CD8-positive, alpha-beta memory T cell (primary cell): Measurements from ENCODE around the gene ETS2. TPM values are rescaled to one million over a fixed set of nuclear protein-coding genes. Genes with fewer than 3 reads are reported as not detected.
"Not testable (repeated sequence)": the region's sequence is repeated elsewhere in the genome, so short reads cannot be mapped to it uniquely, and the experiment has no call there.

Experiments
- CTCF ChIA-PET: fragments of 350-600 bp; sonication (Branson Sonifier 250); formaldehyde crosslinking; loops from one replicate; lab custom pipeline; 2021; ENCODE audit warnings: antibody characterized with exemption; lab: Charles Lee
- POLR2A ChIA-PET: fragments of 350-600 bp; sonication (Branson Sonifier 250); formaldehyde crosslinking; loops from one replicate; lab custom pipeline; 2021; ENCODE audit warnings: antibody characterized with exemption; lab: Charles Lee
- DNase-seq, 5 donors: peaks; one replicate each; pipeline versions ENCODE4 v3.0.0 to v3.0.0-alpha.2; 2020 to 2022; ENCODE audit warnings: mixed read lengths in 1 of 5
- H3K27ac ChIP-seq: one replicate; pipeline ENCODE4 v1.7.0; 2013; ENCODE audit warnings: low read depth, mild to moderate bottlenecking, low read length, moderate library complexity
- H3K27me3 ChIP-seq: 2 replicates; pipeline ENCODE4 v1.7.0; 2013; ENCODE audit warnings: low read length, mild to moderate bottlenecking; ENCODE audit not compliant: insufficient read depth, poor library complexity, severe bottlenecking
- H3K36me3 ChIP-seq: 2 replicates; pipeline ENCODE4 v1.7.0; 2013; ENCODE audit warnings: mild to moderate bottlenecking, low read length, moderate library complexity; ENCODE audit not compliant: insufficient read depth
- H3K4me1 ChIP-seq: 2 replicates; pipeline ENCODE4 v1.7.0; 2013; ENCODE audit warnings: mild to moderate bottlenecking, low read length, moderate library complexity; ENCODE audit not compliant: insufficient read depth
- H3K4me3 ChIP-seq: 2 replicates; pipeline ENCODE4 v1.7.0; 2013; ENCODE audit warnings: mild to moderate bottlenecking, low read length
- H3K9me3 ChIP-seq: 2 replicates; pipeline ENCODE4 v1.7.0; 2013; ENCODE audit warnings: mild to moderate bottlenecking, low read length
- H3K27ac Mint-ChIP-seq, 8 donors: one replicate each; pipeline ENCODE4 v1.8.0; 2020 to 2021; ENCODE audit warnings: mixed read lengths in 8 of 8, mild to moderate bottlenecking in 6 of 8, inconsistent platforms in 3 of 8, moderate library complexity in 3 of 8
- H3K27me3 Mint-ChIP-seq, 2 donors: one replicate each; pipeline ENCODE4 v1.8.0; 2020 to 2021; ENCODE audit warnings: mixed read lengths in 2 of 2, mild to moderate bottlenecking in 1 of 2, moderate library complexity in 1 of 2
- H3K36me3 Mint-ChIP-seq, 3 donors: one replicate each; pipeline ENCODE4 v1.8.0; 2020 to 2021; ENCODE audit warnings: mixed read lengths in 3 of 3, inconsistent platforms in 1 of 3, mild to moderate bottlenecking in 1 of 3
- H3K4me1 Mint-ChIP-seq, 3 donors: one replicate each; pipeline ENCODE4 v1.8.0; 2020 to 2021; ENCODE audit warnings: mixed read lengths in 3 of 3, inconsistent platforms in 1 of 3, mild to moderate bottlenecking in 1 of 3
- H3K4me3 Mint-ChIP-seq, 7 donors: one replicate each; pipeline ENCODE4 v1.8.0; 2020 to 2021; ENCODE audit warnings: mixed read lengths in 7 of 7, mild to moderate bottlenecking in 6 of 7, moderate library complexity in 4 of 7, inconsistent platforms in 2 of 7
- H3K9me3 Mint-ChIP-seq, 5 donors: one replicate each; pipeline ENCODE4 v1.8.0; 2020 to 2022; ENCODE audit warnings: mixed read lengths in 5 of 5, mild to moderate bottlenecking in 3 of 5, moderate library complexity in 2 of 5, inconsistent platforms in 1 of 5
- polyA plus RNA-seq: library from polyadenylated mRNA; unstranded; fragments of 300-500 nt; fragmentation: Illumina TruSeq; gene quantifications from one replicate; pipeline ENCODE4 v1.2.3, GENCODE V29; 2021
- total RNA-seq, 2 experiments: library from RNA; stranded (reverse); gene quantifications; one replicate each; pipeline ENCODE4 v1.2.3, GENCODE V29; 2021

ETS2 gene
- total and polyA plus RNA-seq, 3 experiments from 2014 or later, result 9.7 to 39.7 (median 37.9) TPM

DNA sequence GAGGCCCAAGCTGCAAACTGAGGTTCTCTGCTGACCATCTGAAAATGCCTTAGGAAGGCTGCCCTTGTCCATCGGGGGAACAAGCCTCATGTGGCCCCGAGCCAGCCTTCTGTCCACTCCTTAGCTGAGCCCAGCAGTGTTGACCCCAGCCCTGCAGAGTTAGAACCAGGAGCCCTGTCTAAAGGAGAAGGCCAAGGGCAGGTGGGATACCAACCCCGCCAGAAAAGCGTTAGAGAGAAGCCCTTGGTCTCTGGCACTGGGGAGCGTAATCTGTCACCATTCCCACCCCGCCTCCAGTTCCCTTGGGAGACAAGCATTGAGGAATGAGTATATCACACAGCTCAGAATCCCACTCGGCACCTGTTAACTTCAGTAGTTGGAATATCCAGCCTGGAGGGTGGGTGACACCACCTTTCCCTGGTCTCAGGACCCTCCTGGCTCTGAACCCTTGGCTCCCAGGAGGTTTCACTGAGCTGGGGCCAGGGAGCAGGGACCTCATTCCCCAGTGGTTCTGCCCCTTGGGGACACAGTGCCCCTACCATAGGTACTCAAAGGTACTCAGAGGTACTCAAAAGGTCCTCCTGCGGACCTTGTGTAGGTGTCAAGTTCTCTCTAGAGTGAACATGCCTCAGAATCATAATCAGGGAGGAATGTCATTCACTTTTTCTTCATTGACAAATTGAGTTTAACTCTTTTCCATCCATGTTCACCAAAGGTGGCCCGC, 16.4 kb downstream of the ETS2 start:
- H3K27me3 ChIP-seq, result no peaks in the 10 kb centered on the region
- H3K36me3 ChIP-seq, result peaks cover 59% of the 10 kb centered on the region
- CTCF ChIA-PET, result no interaction called here
- POLR2A ChIA-PET, result no interaction called here
- H3K4me1 Mint-ChIP-seq, result peaks cover 0 to 2% (median 0%) of the 10 kb centered on the region in 3 donors
- no peak overlapping the region for H3K27ac ChIP-seq
- H3K27me3 Mint-ChIP-seq, result no peaks in the 10 kb centered on the region
- no peaks in the 10 kb centered on the region for H3K4me1 ChIP-seq
- H3K4me3 Mint-ChIP-seq, result no peak overlapping the region
- H3K4me3 ChIP-seq, result no peak overlapping the region
- H3K9me3 ChIP-seq, result no peaks in the 10 kb centered on the region
- peaks cover 40 to 76% (median 45%) of the 10 kb centered on the region in 3 donors for H3K36me3 Mint-ChIP-seq
- DNase-seq, result no peak
- H3K27ac Mint-ChIP-seq, result no peak overlapping the region
- peaks cover 0 to 5% (median 3%) of the 10 kb centered on the region in 5 donors for H3K9me3 Mint-ChIP-seq

DNA sequence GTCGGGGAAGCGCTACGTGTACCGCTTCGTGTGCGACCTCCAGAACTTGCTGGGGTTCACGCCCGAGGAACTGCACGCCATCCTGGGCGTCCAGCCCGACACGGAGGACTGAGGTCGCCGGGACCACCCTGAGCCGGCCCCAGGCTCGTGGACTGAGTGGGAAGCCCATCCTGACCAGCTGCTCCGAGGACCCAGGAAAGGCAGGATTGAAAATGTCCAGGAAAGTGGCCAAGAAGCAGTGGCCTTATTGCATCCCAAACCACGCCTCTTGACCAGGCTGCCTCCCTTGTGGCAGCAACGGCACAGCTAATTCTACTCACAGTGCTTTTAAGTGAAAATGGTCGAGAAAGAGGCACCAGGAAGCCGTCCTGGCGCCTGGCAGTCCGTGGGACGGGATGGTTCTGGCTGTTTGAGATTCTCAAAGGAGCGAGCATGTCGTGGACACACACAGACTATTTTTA, 17.1 kb downstream of the ETS2 start:
- Histone ChIP-seq H3K36me3 (peaks cover 55% of the 10 kb centered on the region), H3K4me3 (no peak overlapping the region), H3K9me3 (no peaks in the 10 kb centered on the region), H3K4me1 (no peaks in the 10 kb centered on the region), H3K27me3 (no peaks in the 10 kb centered on the region), H3K27ac (no peak overlapping the region)
- CTCF ChIA-PET, result no interaction called here
- H3K36me3 Mint-ChIP-seq, result peaks cover 36 to 69% (median 38%) of the 10 kb centered on the region in 3 donors
- POLR2A ChIA-PET, result no interaction called here
- no peaks in the 10 kb centered on the region for H3K4me1 Mint-ChIP-seq
- no peak overlapping the region for H3K4me3 Mint-ChIP-seq
- no peak for DNase-seq
- H3K27ac Mint-ChIP-seq, result no peak overlapping the region
- peaks cover 0 to 7% (median 5%) of the 10 kb centered on the region in 5 donors for H3K9me3 Mint-ChIP-seq
- H3K27me3 Mint-ChIP-seq, result no peaks in the 10 kb centered on the region

DNA sequence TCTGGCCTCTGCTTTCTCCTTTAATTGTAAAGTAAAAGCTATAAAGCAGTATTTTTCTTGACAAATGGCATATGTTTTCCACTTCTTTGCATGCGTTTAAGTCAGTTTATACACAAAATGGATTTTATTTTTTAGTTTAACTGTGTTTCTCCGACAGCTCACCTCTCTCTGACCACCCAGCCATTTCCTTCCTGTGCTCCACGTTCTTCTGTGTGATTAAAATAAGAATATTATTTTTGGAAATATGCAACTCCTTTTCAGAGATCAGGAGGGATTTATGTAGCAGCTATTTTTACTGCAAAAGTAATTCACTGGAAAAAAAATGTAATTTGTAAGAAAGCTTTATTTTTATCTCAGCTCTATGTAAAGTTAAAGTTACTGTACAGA, 18.0 kb downstream of the ETS2 start:
- no peak overlapping the region for H3K4me3 ChIP-seq
- H3K27me3 Mint-ChIP-seq, result no peaks in the 10 kb centered on the region
- no peak for DNase-seq
- H3K4me1 ChIP-seq, result no peaks in the 10 kb centered on the region
- no peaks in the 10 kb centered on the region for H3K4me1 Mint-ChIP-seq
- no peak overlapping the region for H3K4me3 Mint-ChIP-seq
- CTCF ChIA-PET, result interaction anchor here (0.9 kb wide), 1 partner anchor 15 kb away, joined by 3 read pairs; no protein-coding TSS in a partner anchor
- H3K36me3 Mint-ChIP-seq, result peaks cover 29 to 60% (median 31%) of the 10 kb centered on the region in 3 donors
- peaks cover 0 to 7% (median 5%) of the 10 kb centered on the region in 5 donors for H3K9me3 Mint-ChIP-seq
- no peaks in the 10 kb centered on the region for H3K27me3 ChIP-seq
- H3K9me3 ChIP-seq, result no peaks in the 10 kb centered on the region
- H3K36me3 ChIP-seq, result peaks cover 46% of the 10 kb centered on the region
- POLR2A ChIA-PET, result no interaction called here
- no peak overlapping the region for H3K27ac Mint-ChIP-seq
- H3K27ac ChIP-seq, result no peak overlapping the region

DNA sequence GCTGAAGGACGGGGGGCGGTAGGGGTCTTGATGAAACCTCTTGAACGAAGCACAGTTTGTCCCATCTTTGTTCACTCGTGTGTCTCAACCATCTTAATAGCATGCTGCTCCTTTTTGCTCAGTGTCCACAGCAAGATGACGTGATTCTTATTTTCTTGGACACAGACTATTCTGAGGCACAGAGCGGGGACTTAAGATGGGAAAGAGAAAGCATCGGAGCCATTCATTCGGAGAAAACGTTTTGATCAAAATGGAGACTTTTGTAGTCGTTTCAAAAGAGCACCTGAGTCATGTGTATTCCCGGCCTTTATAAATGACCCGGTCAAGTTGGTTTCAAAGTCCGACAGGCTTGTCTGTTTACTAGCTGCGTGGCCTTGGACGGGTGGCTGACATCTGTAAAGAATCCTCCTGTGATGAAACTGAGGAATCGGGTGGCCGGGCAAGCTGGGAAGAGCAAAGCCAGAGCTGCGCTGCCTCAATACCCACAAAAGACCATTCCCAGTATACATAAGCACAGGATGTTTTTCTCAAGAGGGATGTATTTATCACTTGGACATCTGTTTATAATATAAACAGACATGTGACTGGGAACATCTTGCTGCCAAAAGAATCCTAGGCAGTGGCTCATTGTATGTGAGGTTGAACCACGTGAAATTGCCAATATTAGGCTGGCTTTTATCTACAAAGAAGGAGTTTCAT, 18.5 kb downstream of the ETS2 start:
- no peak for DNase-seq
- no peak overlapping the region for H3K4me3 Mint-ChIP-seq
- H3K4me1 Mint-ChIP-seq, result no peaks in the 10 kb centered on the region
- H3K27ac Mint-ChIP-seq, result no peak overlapping the region
- Histone ChIP-seq H3K4me1 (no peaks in the 10 kb centered on the region), H3K36me3 (peaks cover 41% of the 10 kb centered on the region), H3K9me3 (no peaks in the 10 kb centered on the region), H3K4me3 (no peak overlapping the region), H3K27ac (no peak overlapping the region), H3K27me3 (no peaks in the 10 kb centered on the region)
- CTCF ChIA-PET, result interaction anchor here (0.9 kb wide), 1 partner anchor 14 kb away, joined by 3 read pairs; no protein-coding TSS in a partner anchor
- peaks cover 0 to 7% (median 5%) of the 10 kb centered on the region in 5 donors for H3K9me3 Mint-ChIP-seq
- POLR2A ChIA-PET, result no interaction called here
- peaks cover 24 to 54% (median 25%) of the 10 kb centered on the region in 3 donors for H3K36me3 Mint-ChIP-seq
- H3K27me3 Mint-ChIP-seq, result no peaks in the 10 kb centered on the region

DNA sequence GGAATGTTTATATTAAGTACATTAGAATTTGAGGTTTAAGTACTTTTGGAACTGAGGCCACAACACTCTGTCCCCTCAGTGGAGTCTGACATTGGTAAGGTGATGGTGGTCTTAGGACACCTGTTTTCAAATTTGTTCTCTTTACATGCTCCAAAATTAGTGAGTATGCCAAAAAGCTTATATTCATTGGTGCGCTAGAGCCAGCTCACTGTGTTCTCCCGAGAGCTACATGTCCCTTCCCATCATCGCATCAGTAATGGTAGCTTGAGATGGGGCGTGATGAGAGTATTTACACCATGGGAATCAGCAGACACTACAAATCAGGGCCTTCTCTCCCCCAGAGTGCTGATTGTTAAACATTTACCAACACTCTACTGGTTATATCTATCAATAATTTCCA, 19.5 kb downstream of the ETS2 start:
- Mint-ChIP-seq H3K4me1 (no peaks in the 10 kb centered on the region), H3K36me3 (peaks cover 18 to 44% (median 21%) of the 10 kb centered on the region in 3 donors), H3K27me3 (no peaks in the 10 kb centered on the region), H3K27ac (no peak overlapping the region), H3K9me3 (peaks cover 0 to 7% (median 5%) of the 10 kb centered on the region in 5 donors), H3K4me3 (no peak overlapping the region)
- H3K9me3 ChIP-seq, result no peaks in the 10 kb centered on the region
- ChIA-PET POLR2A (no interaction called here), CTCF (no interaction called here)
- no peak for DNase-seq
- H3K4me1 ChIP-seq, result no peaks in the 10 kb centered on the region
- no peaks in the 10 kb centered on the region for H3K27me3 ChIP-seq
- no peak overlapping the region for H3K27ac ChIP-seq
- no peak overlapping the region for H3K4me3 ChIP-seq
- H3K36me3 ChIP-seq, result peaks cover 31% of the 10 kb centered on the region

DNA sequence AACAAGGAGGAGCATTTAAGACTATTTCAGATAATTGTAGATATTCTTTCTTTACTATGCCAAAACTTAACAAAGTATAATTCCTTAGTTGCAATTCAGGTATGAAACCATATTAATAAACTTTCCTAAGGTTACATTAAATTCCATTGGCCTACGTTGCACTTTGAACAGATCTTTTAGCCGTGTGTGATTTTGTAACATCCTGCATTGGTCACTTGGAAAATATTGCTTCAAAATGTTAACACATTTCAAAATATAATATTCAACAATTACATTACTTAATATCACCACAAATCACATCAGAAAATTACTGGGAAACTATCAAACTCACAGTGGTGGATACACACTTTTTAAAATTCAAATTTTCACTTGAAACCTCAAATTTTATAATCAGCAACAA, 20.2 kb downstream of the ETS2 start:
- Histone ChIP-seq H3K27me3 (no peaks in the 10 kb centered on the region), H3K4me1 (peaks cover under 1% of the 10 kb centered on the region), H3K36me3 (peaks cover 25% of the 10 kb centered on the region), H3K4me3 (no peak overlapping the region), H3K27ac (no peak overlapping the region), H3K9me3 (no peaks in the 10 kb centered on the region)
- no peak for DNase-seq
- ChIA-PET CTCF (no interaction called here), POLR2A (no interaction called here)
- Mint-ChIP-seq H3K27ac (no peak overlapping the region), H3K36me3 (peaks cover 14 to 38% (median 15%) of the 10 kb centered on the region in 3 donors), H3K4me3 (no peak overlapping the region), H3K9me3 (peaks cover 0 to 7% (median 5%) of the 10 kb centered on the region in 5 donors), H3K27me3 (no peaks in the 10 kb centered on the region), H3K4me1 (peaks cover 2 to 4% (median 4%) of the 10 kb centered on the region in 3 donors)

DNA sequence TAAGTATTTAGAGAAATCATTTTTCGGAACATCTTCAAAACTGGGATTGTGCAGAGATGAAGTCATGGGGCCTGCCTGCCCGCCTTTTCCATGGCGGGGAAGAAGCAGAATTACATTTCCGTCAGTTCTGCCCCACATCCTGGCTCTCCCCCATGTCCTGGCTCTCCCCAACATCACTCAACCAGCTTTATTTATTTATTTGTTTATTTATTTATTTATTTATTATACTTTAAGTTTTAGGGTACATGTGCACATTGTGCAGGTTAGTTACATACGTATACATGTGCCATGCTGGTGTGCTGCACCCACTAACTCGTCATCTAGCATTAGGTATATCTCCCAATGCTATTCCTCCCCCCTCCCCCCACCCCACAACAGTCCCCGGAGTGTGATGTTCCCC, 22.4 kb downstream of the ETS2 start:
- H3K9me3 ChIP-seq, H3K27me3 ChIP-seq, DNase-seq, H3K4me3 Mint-ChIP-seq, H3K27ac ChIP-seq, H3K27ac Mint-ChIP-seq, H3K9me3 Mint-ChIP-seq, H3K4me3 ChIP-seq, H3K27me3 Mint-ChIP-seq, POLR2A ChIA-PET, H3K36me3 ChIP-seq, CTCF ChIA-PET: not testable (repeated sequence)
- Mint-ChIP-seq H3K36me3 (peaks cover 8 to 16% (median 12%) of the 10 kb centered on the region in 3 donors), H3K4me1 (peaks cover 11 to 16% (median 15%) of the 10 kb centered on the region in 3 donors)
- peaks cover 13% of the 10 kb centered on the region for H3K4me1 ChIP-seq
